Caki2 (cell line): Measurements from ENCODE around the gene PSMG2. TPM values are rescaled to one million over a fixed set of nuclear protein-coding genes. Genes with fewer than 3 reads are reported as not detected.

ENCODE experiments used
- total RNA-seq: library from RNA; depleted of rRNA; stranded (reverse); fragments of >200 nt; shearing (Covaris generic); gene quantifications from 2 replicates; pipeline ENCODE4 v1.2.3, GENCODE V29; 2014; ENCODE audit warnings: low replicate concordance; rRNA removed

PSMG2 gene
- total RNA-seq, 1 experiment from 2014 or later: 97.2 TPM

Other genes starting within 250 kb of the PSMG2 start
- 11.4 and 40.2 TPM in 2 replicates for gene SPIRE1, start 44.9 kb upstream of the PSMG2 start, total RNA-seq
- 21.5 and 22.4 TPM in 2 replicates for gene CEP76, start 319 bp upstream of the PSMG2 start, total RNA-seq
- 14.4 and 26.2 TPM in 2 replicates for gene PTPN2, start 181.2 kb downstream of the PSMG2 start, total RNA-seq
- gene SEH1L, start 245.0 kb downstream of the PSMG2 start, total RNA-seq: 36.8 and 49.3 TPM in 2 replicates